ENCODE measurements around the gene SDK2. TPM values are rescaled to one million over a fixed set of nuclear protein-coding genes. Genes with fewer than 3 reads are reported as not detected.
"Not testable (repeated sequence)": the region's sequence is repeated elsewhere in the genome, so short reads cannot be mapped to it uniquely, and the experiment has no call there.

Gene SDK2
- total RNA-seq, 2 donors from 2014 or later, result 0.26 to 0.33 TPM

DNA sequence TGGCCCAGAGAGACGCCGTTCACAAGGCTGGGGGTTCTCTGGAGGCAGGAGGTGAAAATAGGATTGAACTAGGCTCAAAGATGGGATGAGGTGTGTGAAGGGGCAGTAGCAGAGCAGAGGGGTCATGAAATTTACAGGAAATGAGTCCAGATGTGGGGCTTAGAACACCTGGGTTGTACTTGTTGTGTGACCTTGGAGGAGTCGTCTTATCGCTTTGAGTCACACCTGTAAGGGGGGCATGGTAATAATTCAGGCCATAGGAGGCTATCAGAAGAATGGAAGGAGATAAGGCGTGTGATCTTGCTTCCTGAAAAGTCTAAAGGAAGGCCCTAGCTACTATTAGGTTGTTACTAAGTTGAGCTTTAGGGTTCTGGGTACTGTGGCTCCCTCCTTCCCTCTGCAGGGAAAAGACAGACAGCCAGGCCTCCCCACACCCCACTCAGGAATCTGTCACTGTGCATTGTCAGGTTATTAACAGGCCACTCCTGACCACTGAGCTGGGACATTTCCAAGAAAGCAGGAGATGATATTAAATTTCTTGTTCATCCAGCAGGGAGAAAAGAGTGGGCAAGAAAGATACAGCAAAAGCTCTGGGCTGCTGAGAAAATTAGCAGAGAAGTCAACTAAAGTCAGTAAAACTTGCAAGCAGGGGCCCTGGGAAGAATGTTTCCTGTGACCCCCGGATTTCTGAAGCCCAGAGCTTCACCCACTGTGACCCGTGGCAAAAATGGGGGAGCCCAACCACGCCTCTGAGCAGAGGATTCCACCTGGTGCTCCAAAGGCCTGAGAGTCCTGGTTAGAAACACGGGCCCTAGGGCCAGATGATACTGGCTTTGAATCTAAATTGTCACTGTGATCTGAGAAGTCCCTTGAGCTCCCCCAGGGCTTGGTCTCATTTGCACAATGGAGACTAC is 326.5 kb downstream of the SDK2 start:
- Histone ChIP-seq H3K27me3 (no peaks in the 10 kb centered on the region), H3K4me3 (no peak overlapping the region), H3K9me3 (no peaks in the 10 kb centered on the region), H3K36me3 (replicated peaks in 1 of 2; ENCODE audit: insufficient read depth in 1 of 2, low read depth in 2 of 2) (no peaks in the 10 kb centered on the region), H3K4me1 (peaks cover 16% of the 10 kb centered on the region), H3K27ac (peak overlapping the region in 1 of 4 donors; percentile 24)
- TF ChIP-seq POLR2A (IDR thresholded peaks at IDR 0.05), result no peak
- TF ChIP-seq, protein P1, sequence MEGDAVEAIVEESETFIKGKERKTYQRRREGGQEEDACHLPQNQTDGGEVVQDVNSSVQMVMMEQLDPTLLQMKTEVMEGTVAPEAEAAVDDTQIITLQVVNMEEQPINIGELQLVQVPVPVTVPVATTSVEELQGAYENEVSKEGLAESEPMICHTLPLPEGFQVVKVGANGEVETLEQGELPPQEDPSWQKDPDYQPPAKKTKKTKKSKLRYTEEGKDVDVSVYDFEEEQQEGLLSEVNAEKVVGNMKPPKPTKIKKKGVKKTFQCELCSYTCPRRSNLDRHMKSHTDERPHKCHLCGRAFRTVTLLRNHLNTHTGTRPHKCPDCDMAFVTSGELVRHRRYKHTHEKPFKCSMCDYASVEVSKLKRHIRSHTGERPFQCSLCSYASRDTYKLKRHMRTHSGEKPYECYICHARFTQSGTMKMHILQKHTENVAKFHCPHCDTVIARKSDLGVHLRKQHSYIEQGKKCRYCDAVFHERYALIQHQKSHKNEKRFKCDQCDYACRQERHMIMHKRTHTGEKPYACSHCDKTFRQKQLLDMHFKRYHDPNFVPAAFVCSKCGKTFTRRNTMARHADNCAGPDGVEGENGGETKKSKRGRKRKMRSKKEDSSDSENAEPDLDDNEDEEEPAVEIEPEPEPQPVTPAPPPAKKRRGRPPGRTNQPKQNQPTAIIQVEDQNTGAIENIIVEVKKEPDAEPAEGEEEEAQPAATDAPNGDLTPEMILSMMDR (IDR thresholded peaks at IDR 0.05), result no peak
- intact Hi-C loops (cut with DNase I), result loop anchor here (5.0 to 10.0 kb wide), 2 partner anchors 45 to 63 kb away; no protein-coding TSS in a partner anchor
- no peak for ATAC-seq
- 59 to 67% methylated on average over 9 of the region's 9 CpGs for WGBS, 2 donors
- no peak for DNase-seq

DNA sequence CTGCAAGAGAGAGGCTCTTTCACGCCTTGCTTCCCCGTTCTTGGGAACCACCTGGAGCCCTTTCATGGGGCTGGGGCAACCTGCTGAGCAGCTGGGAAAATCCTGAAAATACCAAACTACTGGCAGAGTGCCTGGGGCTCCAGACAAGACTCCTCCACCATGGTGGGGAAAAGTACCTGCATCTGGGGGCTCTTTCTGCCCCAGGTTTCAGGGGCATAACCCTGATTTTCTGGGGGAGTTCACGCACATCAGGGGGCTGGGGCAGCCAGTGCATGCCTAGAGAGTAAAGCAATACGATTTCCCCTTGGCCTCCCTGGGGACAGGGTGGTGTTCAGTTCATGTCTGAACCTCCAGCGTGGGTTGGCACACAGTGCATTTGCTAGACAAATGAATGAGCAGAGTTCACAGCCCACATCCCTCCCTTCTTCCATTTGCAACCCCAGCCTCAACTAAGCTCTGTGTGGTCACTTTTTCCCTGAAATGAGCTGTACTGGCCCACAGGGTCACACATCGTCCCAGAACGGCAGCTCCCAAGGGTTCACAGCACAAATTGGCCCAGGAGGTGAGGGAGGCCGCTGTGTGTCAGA is 327.2 kb downstream of the SDK2 start:
- intact Hi-C loops (cut with DNase I), result loop anchor here (5.0 to 10.0 kb wide), 2 partner anchors 45 to 62 kb away; no protein-coding TSS in a partner anchor
- Histone ChIP-seq H3K4me3 (no peak overlapping the region), H3K36me3 (replicated peaks in 1 of 2; ENCODE audit: insufficient read depth in 1 of 2, low read depth in 2 of 2) (no peaks in the 10 kb centered on the region), H3K27me3 (no peaks in the 10 kb centered on the region), H3K9me3 (no peaks in the 10 kb centered on the region), H3K4me1 (peaks cover 22% of the 10 kb centered on the region), H3K27ac (peak overlapping the region in 2 of 4 donors; percentile 24 to 32)
- no peak for ATAC-seq
- no peak for TF ChIP-seq POLR2A (IDR thresholded peaks at IDR 0.05)
- TF ChIP-seq, protein P1 (IDR thresholded peaks at IDR 0.05), result no peak
- peak in 1 of 4 donors; percentile 27 for DNase-seq
- WGBS, 2 donors, result 57 to 62% methylated on average over 6 to 8 of the region's 8 CpGs

DNA sequence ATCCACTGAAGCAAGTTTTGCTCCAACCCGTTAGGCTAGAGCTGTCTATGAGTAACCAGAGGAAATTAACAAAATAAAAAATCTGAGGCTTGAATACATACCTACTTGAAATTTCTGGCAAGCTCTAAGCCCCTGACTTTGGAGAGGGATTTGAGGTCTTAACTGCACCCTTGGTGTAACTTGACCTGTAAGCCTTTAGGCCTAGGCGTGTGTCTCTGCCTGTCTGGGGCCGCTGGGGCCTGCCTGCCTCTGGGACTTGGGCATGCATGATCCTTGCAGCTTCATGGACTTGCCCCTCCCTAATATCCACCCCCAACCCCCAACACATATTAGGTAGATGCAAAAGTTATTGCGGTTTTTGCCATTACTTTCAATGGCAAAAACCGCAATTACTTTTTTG is 328.8 kb downstream of the SDK2 start:
- Histone ChIP-seq H3K4me3 (no peak overlapping the region), H3K9me3 (no peaks in the 10 kb centered on the region), H3K36me3 (replicated peaks in 1 of 2; ENCODE audit: insufficient read depth in 1 of 2, low read depth in 2 of 2) (no peaks in the 10 kb centered on the region), H3K4me1 (peaks cover 22% of the 10 kb centered on the region), H3K27ac (no peak overlapping the region), H3K27me3 (no peaks in the 10 kb centered on the region)
- intact Hi-C loops (cut with DNase I), result loop anchor here (5.0 to 10.0 kb wide), 2 partner anchors 47 to 61 kb away; no protein-coding TSS in a partner anchor
- ATAC-seq (no peak), DNase-seq (no peak)
- TF ChIP-seq, protein P1 (IDR thresholded peaks at IDR 0.05), result no peak
- TF ChIP-seq POLR2A (IDR thresholded peaks at IDR 0.05), result no peak
- WGBS, 2 donors, result 60 to 66% methylated on average over 4 to 5 of the region's 5 CpGs

DNA sequence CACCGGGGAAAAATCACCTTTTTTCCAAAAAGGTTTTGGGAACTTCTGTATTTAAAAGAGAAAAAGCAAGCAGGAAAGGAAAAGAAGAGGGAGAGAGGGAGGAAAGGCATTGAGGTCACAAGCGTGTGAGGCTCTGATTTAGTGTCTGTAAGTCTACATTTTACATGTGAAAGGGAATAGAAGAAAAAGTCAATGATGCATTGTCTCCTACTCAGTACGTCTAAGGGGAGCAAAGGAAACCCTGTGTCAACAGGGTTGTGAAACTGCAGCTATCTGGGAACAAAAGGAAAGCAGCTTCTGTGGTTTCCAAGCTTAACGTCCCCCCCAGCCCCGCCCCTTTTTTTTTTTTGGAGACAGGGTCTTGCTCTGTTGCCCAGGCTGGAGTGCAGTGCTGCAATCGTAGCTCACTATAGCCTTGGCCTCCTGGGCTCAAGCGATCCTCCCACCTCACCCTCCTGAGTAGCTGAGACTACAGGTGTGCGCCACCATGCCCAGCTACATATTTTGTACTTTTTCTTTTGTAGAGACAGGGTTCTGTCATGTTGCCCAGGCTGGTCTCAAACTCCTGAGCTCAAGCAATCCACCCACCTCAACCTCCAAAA is 330.6 kb downstream of the SDK2 start:
- ATAC-seq (no peak), DNase-seq (no peak)
- Histone ChIP-seq H3K27ac (no peak overlapping the region), H3K27me3 (no peaks in the 10 kb centered on the region), H3K4me3 (no peak overlapping the region), H3K9me3 (no peaks in the 10 kb centered on the region), H3K4me1 (peaks cover 31% of the 10 kb centered on the region), H3K36me3 (replicated peaks in 1 of 2; ENCODE audit: insufficient read depth in 1 of 2, low read depth in 2 of 2) (no peaks in the 10 kb centered on the region)
- no peak for TF ChIP-seq POLR2A (IDR thresholded peaks at IDR 0.05)
- TF ChIP-seq, protein P1 (IDR thresholded peaks at IDR 0.05), result no peak
- WGBS, 2 donors, result 74 to 76% methylated on average over 8 of the region's 8 CpGs
- intact Hi-C loops (cut with DNase I), result loop anchor here (10.0 kb wide), 1 partner anchor 59 kb away; no protein-coding TSS in a partner anchor

DNA sequence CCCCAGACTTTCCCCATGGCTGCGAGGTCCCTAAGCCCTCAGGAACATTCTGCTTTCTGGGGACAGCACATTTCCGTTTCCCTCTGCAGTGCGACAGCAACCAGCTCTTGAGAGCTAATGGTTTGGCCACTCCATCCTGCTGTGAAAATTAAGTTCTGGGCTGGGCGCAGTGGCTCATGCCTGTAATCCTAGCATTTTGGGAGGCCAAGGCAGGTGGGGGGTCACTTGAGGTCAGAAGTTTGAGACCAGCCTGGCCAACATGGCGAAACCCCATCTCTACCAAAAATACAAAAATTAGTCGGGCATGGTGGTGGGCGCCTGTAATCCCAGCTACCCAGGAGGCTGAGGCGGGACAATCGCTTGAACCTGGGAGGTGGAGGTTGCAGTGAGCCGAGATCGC is 331.4 kb downstream of the SDK2 start:
- H3K4me1 ChIP-seq, result peaks cover 37% of the 10 kb centered on the region
- not testable (repeated sequence) for DNase-seq; H3K4me3 ChIP-seq; H3K36me3 ChIP-seq (replicated peaks in 1 of 2; ENCODE audit: insufficient read depth in 1 of 2, low read depth in 2 of 2); H3K9me3 ChIP-seq; H3K27me3 ChIP-seq; ATAC-seq
- 84 to 85% methylated on average over 10 to 11 of the region's 11 CpGs for WGBS, 2 donors
- H3K27ac ChIP-seq, result peak overlapping the region; percentile 96 to 99 (median 96)
- intact Hi-C loops (cut with DNase I), result loop anchor here (10.0 kb wide), 1 partner anchor 58 kb away; no protein-coding TSS in a partner anchor
